Stimulated activated CD8-positive, alpha-beta memory T cell treated with anti-CD3 and anti-CD28 coated beads, Interleukin-7, amount 100 ng/mL, for 48 hours (primary cell): ENCODE data around the gene CALHM3.

Experiments used
- DNase-seq, 2 donors: peaks; one replicate each; pipeline ENCODE4 v3.0.0-alpha.2; 2020; ENCODE audit warnings: low read depth in 1 of 2; ENCODE audit errors: extremely low read depth in 1 of 2

Gene CALHM3

DNA sequence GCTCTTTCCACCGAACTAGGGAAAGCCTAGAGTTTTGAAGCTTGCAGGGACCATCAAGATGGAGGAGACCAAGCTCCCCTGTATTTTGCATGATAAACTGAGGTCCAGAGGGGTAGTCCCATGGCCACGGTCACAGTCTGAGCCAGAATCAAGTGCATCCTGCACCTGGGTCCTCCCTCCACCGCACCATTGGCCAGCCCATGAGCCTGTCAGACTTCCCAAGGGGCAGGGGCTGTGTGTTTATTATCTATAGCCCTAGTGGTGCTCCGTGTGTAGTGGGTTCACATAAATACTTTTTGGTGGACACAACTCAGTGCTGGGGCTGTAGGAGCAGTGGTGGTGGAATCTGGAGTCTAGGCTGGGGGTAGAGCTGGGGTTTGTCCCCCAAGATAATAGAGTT, 3.6 kb downstream of the CALHM3 start:
- DNase-seq = no peak

DNA sequence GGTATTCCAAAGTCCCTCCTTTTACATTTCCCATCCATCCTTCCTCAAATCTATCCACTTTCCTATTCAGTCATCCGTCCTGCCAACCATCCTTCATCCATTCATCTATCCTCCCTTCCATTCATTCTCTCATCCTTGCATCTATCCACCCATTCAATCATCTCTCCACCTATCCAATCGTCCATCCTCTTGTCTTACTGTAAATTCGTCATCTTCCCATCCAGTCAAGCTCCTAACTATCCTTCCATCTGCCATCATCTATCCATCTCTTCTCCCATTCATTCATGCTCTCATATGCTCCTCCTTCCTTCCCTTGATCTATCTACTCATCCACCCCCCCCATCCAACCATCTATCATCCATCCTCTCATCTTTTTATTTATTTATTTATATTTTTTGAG, 5.0 kb downstream of the CALHM3 start:
- no peak for DNase-seq

DNA sequence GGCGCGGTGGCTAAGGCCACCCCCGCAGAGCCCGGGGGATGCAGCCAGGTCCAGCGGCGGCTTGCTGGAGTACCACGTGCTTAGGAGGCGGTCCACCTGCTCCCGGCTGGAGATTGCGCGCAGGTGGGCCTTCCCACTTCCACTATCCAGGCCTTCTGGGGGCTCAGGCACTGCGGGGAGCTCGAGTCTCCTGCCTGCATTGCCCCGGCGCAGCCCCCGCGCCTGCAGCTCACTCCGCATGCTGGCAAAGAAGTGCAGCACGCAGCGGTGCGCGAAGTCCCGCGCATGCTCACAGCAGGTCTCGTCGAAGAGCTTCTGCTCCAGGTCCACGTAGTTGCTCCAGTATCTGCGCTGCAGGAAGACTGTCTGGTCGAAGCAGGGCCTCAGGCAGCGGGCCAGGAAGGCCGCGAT, 5.8 kb downstream of the CALHM3 start:
- DNase-seq = no peak

DNA sequence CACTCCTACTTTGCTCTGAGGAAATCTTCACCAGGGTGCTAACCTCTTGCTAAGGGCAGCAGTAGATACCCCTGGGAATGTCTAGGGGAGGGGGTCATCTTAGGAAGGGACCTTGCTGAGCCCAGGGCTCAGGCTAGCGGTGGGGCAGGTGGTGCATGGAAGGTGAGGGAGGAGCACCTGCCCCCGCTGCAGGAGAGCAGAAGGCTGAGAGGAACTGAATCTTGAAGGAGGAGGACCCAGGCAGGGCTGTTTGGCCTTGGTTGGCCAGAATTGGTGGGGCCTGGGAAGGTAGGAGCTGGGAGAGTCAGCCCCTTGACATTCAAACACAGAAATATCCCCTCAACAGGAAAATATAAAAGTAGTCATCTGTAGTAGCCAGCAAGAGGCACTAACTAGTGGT, 7.0 kb downstream of the CALHM3 start:
- DNase-seq = no peak

DNA sequence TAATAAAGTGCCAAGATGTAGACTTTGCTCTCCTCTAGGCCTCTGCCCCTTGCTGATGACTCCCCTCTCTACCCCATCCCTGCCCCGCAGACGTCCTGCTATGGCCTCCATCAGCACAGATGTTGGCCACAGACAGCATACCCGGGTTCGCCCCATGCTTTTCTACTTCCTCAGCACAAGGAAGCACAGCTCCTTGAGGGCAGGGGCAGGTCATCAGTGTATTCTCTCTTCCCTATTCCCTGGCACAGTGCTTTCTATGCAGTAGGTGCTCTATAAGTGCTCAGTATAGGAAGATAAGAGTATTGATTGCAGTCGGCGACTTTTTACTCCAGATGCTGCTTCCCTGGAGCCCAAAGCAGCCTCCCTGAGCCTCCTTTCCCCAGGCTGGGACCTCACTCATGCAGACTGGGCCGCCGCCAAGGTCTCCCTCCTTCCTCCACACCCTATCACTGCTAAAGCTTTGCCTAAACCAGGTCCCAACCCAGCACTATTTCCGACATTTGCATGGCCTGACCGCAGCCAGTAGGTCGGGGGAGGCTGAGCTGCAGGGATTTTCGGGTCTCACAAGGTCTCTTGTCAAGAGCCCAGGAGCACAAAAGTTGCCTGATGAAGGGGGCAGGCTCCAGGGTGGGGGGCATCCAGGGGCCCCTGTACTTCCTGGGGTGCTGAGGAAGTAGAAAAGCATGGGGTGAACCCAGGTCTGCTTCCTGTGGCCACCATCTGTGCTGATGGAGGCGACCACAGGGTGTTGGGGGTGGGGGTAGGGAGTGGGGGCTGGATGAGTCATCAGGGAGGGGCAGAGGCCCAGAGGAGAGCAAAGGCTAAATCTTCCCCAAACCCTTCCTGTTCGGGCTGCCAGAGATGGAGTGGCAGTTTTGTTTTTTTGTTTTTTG, 8.0 kb downstream of the CALHM3 start:
- DNase-seq = peak; percentile 47 to 65

DNA sequence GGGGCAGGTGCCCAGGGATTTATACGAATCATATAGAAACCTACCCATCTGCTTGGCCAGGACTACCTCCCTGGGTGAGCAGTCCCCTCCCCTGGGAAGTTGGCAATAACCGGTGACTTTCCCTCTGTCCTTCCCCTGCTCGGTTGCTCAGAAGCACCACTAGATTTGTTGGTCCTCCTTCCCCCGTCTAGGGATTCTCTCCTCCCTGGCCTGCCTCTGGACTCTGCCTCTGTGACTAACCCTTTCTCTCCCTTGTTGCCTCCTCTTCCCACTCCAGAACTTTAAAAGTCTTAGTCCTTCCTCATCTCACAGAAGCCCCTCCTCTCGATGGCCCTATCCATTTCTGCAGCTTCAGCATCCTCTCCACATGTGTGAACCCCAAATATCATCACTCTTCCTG, 9.8 kb downstream of the CALHM3 start:
- DNase-seq = no peak

DNA sequence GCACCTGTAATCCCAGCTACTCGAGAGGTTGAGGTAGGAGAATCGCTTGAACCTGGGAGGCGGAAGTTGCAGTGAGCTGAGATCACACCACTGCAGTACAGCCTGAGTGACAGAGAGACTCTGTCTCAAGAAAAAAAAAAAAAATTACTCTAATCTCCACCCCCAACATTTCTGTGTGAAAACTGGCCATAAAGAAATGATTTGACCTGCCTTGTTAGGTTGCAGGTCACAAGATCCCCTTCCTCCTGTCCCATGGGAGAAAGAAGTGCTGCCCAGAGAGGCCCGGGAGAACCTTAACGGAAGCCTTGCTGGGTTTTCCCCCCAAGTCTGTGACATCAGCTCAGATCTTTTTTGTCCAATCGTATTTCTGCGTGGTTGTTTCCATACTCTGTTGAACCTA, 11.6 kb downstream of the CALHM3 start:
- DNase-seq = no peak

DNA sequence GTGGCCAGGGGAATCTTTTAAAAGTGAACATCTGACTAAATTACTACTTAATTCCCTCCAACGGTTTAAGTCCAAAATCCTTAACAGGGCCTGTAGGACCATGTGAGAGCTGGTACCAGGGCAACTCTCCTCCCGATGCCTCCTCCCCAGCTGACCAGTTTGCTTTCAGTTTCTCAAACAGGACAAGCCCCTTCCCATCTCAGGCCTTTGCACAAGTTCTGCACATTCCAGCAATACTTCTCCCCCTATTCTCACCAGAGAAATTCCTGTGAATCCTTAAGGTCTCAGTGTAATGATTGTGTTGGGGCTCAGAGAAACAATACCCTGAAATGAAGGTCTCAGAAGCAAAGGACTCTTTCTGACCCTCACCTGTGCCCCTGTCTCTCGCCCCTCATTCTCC, 12.3 kb downstream of the CALHM3 start:
- no peak for DNase-seq

DNA sequence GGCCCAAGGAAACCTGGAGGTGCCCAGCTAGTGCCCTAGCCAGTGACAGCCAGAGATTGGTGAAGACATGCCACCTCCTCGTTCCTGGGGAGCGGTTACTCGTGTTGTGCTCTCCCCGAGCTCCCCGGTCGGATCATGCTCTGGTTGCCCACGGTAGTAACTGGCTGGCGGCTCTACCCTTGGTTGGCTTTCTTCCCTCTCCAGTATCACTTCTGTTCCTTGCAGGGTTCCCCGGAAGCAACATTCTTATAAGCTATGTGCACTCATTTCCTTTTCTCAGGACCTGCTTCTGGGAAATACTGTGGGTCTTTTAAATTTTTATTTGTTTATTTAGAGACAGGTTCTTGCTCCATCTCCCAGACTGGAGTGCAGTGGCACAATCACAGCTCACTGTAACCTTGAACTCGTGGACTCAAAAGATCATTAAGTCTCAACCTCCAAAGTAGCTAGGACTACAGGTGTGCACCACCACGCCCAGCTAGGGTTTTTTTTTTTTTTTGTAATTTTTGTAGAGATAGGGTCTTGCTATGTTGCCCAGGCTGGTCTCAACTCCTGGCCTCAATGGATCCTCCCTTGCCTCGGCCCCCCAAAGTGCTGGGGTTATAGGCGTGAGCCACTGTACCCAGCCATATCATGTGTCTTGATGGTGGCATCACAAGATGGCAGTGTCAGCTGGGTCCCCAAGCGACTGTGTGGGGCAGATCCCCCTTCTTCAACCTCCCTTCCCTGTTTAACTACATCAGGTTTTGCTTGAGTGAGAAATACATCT, 13.4 kb downstream of the CALHM3 start:
- DNase-seq = no peak

DNA sequence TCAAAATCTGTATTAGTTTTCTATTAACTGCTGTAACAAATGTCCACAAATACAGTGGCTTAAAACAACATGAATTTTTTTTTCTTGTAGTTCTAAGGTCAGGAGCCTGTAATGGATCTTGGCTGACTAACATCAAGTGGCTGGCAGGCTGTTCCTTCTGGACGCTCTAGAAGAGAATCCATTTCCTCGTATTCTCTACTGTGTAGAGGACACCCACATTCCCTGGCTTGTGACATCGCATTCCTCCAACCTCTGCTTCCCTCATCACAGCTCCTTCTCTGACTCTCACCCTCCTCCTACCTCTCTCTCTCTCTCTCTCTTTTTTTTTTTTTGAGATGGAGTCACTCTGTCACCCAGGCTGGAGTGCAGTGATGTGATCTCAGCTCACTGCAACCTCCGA, 15.5 kb downstream of the CALHM3 start:
- no peak for DNase-seq

DNA sequence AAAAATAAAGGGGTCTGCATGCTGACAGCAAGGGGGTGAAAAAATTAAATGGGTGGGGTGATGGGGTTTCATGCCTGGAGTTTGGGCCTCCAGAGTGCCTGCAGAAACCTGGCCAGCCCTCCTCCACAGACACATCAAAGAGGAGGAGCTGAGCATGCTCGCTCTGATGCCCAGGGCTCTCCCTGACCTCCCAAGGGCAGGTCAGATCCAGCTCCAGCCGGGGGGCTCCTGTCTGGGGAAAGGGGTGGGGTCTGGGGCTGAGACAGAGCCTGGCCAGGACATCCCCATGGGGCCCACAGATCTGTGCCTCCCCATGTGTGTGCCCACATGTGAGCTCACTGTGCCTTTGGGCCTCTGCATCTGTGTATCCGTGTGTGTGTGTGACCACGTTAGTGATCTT, 19.4 kb downstream of the CALHM3 start:
- DNase-seq = no peak

DNA sequence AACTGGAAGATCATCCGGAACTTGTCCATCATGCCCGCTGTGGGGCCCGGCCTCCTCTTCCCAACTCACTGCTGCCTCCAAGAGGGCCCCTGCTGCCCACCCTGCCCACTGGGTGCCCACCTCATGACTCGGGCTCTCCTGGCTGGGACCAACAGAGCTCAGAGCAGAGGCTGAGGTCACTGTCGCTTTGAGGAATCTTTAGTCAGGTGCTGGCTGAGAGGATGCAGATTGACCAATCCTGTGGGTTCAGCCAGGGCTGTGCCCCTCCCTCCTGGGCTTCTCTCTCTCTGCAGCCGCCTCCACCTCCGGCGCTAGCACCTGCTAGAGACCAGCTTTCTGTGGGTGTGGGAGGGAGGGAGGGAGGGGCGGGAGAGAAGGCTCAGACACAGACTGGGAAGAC, 20.3 kb downstream of the CALHM3 start, which contains the start of gene CALHM1:
TSS of gene CALHM1 (minus strand) at position 181 of the 400 bp plus-strand sequence. CDS start at position 32, 149 bp downstream.
- no peak for DNase-seq

DNA sequence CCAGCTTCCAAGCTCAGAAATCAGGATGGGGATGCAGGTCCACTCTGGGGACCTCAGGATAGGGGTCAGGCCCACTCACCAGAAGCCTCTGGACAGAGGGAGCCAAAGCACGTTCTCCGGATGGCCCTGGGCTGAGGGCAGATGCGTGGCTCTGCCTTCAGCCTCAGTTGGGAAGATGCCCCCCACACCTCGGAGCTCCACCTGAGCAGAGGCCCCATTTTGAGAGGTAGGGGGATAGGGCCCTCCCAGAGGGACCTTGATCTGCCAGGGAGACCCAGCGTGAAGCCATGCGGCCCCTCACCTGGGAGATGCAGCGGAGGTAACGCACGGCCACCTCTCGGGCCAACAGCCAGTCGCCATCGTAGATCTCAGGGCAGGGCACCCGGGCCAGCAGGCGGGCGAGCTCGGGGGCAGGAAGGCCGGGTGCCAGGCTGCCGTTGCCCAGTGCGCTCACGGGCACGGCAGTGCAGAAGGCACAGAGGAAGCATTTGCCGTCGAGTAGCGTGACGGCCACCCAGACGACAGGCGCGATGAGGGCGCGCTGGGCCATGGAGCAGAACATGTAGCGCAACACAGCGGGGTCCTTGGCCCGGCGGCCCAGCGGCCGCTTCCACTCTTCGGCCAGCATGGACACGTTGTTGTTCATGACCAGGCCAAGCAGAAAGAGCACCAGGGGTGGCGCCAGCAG, 21.0 kb downstream of the CALHM3 start:
- no peak for DNase-seq

DNA sequence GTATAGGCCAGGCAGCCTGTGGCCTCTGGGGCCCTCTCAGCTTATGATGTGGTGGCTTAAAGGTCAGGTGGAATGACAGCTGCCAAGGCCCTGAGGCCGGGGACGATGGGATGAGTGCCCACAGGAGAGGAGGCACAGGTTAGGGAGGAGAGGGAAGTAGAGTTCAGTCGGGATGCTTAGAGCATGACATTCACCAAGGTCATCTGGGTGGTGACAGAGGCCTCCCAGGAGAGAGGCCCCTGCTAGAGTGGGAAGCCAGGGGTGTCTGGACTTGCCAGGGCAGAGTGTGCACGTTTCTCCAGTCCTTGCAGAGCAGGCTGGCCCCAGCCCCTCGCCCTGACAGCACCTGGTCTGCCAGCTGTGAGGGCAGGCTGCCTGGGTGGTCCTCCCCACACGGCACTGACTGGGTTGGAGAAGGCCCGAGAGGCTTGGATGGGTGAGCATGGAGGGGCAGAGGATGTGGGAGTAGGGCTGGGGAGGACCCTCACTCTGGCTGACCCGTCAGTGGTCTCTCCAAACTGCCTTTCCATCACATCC, 21.8 kb downstream of the CALHM3 start:
- DNase-seq = no peak

DNA sequence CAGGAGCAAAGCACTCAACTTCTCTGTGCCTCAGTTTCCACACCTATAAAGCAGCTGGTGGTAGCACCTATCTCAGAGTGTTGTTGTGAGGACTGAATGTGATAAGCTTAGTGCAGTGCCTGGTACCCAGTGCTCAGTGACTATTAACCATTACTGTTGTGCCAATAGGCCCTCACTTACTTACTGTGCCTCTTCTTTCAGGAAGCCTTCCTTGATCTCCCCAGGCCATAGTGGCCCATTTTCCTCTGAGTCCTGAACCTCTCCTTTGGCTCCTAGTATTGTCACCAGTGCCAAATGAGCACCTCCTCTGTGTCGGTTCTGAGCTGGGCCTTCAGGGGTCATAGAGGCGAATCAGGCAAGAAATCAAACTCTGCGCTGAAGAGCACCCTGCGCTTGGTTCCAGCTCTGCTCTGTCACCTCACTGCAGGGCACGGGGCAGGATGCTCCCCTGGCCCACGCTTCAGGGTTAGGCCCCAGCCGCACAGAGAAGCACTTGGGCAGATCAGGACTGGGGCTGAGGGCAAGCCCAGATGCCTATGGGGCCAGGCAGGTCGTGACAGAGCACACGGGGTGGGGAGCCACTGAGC, 22.9 kb downstream of the CALHM3 start:
- DNase-seq = no peak

DNA sequence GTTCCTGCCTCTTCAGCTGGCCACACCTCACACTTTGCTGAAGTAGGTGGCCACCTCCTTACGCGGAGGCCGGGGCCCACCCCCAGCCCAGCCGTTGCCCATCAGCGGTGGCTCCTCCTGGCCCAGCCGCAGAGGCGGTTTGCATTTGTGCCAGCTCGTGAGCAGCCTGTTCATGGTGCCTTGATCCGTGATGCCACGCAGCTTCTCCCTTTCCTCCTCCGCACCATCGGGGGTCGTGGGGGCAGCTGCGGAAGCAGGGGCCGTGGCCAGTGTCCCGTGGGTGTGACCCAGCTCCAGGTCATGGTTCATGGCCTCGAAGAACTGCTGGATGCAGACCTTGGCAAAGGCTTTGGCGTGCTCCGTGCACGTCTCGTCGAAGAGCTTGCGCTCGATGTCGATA, 23.8 kb downstream of the CALHM3 start:
- DNase-seq = no peak

DNA sequence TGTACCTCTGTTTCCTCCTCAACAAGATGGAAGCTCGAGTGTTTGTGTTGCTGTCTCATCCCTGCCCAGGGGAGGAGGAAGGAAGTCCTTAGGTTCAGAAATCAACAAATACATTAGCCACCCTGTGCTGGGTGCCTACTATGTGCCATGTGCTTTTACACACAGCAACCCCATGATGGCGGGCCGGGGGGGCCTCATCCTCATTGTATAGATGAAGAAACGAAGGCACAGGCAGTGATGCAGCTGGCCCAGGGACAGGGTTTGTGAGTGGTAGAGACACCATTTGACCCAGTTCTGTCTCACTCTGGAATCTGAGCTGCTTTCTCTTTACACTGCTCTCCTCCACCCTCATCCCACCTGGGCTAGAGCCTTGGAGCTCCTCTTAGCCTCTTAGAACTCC, 25.0 kb downstream of the CALHM3 start:
- no peak for DNase-seq

DNA sequence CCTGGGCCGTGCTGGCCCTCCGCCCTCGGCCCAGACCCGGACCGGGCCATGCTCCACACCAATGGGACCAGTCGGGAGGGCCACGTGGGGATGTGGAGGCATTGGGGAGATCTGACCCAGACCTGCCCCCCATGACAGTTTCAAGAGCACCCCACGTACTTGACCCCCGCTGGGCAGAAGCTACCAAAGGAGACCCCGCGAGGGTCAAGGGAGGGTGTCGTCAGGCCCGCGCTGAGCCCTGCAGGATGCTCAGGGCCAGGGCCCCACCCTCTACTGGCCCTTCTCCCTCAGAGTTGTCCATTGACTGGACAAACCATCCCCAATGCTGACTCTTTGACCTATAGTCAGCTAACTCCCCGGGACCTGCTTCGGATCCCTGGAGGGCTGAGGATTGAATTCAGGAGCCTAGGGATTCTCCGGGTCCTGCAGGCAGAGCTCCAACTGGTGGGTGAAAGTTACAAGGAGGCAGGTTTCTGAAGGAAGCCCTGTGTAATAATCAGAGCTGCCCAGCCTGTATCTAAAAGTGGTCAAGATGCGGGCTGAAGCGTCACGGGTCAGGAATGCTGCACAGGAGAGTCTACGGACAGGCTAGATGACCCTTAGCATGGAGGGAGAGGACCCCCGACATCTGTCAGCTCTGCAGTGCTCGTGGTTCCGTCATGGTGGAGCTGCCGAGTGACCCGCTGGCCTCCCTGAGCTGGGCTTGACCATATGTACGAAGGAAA, 26.4 kb downstream of the CALHM3 start:
- no peak for DNase-seq

DNA sequence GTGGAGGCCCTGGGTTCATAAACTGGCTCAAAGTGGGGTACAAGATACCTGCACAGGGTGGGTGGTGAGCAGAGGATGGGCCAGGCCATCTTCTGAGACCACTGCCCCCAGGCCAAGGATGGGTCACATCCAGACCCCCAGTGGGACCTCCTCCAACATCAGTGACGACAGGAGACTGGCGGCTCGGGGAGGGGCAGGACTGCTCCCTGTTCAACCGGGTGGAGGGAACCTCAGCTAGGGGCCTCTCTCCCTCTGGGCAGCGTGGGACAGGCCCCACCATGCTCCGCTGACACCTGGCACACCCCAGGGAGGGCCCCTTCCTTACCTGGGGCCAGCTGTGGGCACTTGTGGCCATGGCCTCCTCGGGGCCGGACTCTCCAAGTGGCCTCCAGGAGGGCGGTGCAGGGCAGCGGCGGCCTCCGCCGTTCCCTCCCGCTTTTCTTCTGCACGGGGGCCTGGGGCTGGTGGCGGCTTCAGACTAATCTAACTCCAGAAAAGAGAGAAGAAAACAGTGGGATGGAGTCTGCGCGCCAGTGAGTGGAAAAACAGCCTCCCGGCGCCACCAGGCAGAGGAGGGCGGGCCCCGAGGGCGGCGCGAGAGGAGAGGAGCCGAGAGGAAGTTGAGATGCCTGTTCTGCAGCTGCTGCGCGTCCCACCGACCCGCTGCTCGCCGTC, 27.1 kb downstream of the CALHM3 start, which contains the start of gene CALHM2:
TSS of gene CALHM2 (minus strand) at position 540 of the 675 bp plus-strand sequence. CDS start 2,429 bp downstream, outside the sequence.
- DNase-seq = peak in 1 of 2 donors; percentile 45
